ENCODE data around the gene DGKB. TPM values are rescaled to one million over a fixed set of nuclear protein-coding genes. Genes with fewer than 3 reads are reported as not detected.

Gene DGKB
- total and polyA plus RNA-seq, 2 experiments from 2014 or later: 0.28 to 1.7 TPM

GRCh38 chr7:14104861-14105260 is 797.7 kb downstream of the DGKB start:
- Histone ChIP-seq H4K20me1 (ENCODE audit: insufficient read depth, poor library complexity, severe bottlenecking) (no peaks in the 10 kb centered on the region), H3K4me1 (ENCODE audit: insufficient read depth) (no peaks in the 10 kb centered on the region), H3K9me3 (ENCODE audit: low read depth) (no peaks in the 10 kb centered on the region), H2AFZ (no peak overlapping the region), H3K27me3 (no peaks in the 10 kb centered on the region), H3K36me3 (replicated peaks; ENCODE audit: insufficient read depth, low read depth) (no peaks in the 10 kb centered on the region), H3K9me2 (replicated peaks; ENCODE audit: insufficient read depth) (no peaks in the 10 kb centered on the region), H3K4me2 (no peak overlapping the region), H3K79me2 (no peaks in the 10 kb centered on the region), H3K27ac (no peak overlapping the region), H3K4me3 (no peak overlapping the region)
- no peak for TF ChIP-seq CTCF (IDR thresholded peaks at IDR 0.05; ENCODE audit: poor library complexity)
- no peak for TF ChIP-seq EZH2 (IDR thresholded peaks at IDR 0.05; ENCODE audit: borderline replicate concordance)
- TF ChIP-seq EZH2phosphoT487 (IDR thresholded peaks at IDR 0.05; ENCODE audit: low read depth, severe bottlenecking, unreplicated experiment): no peak
- no peak for DNase-seq (ENCODE audit: low spot score)
- WGBS (ENCODE audit: low lambda C conversion rate, missing lambda C conversion rate): 82% methylated on average over 3 of the region's 3 CpGs

GRCh38 chr7:14096159-14096558 is 806.4 kb downstream of the DGKB start:
- no peaks in the 10 kb centered on the region for H3K79me2 ChIP-seq
- WGBS (ENCODE audit: low lambda C conversion rate, missing lambda C conversion rate): 100% methylated on average over 1 of the region's 1 CpG

GRCh38 chr7:14095233-14095950 is 807.2 kb downstream of the DGKB start:
- no peak overlapping the region for H2AFZ ChIP-seq
- no peaks in the 10 kb centered on the region for H3K4me1 ChIP-seq (ENCODE audit: insufficient read depth)
- 85% methylated on average over 4 of the region's 4 CpGs for WGBS (ENCODE audit: low lambda C conversion rate, missing lambda C conversion rate)
- DNase-seq (ENCODE audit: low spot score): no peak
- no peaks in the 10 kb centered on the region for H3K36me3 ChIP-seq (replicated peaks; ENCODE audit: insufficient read depth, low read depth)
- H3K4me2 ChIP-seq: no peak overlapping the region
- H4K20me1 ChIP-seq (ENCODE audit: insufficient read depth, poor library complexity, severe bottlenecking): no peaks in the 10 kb centered on the region
- H3K27me3 ChIP-seq: no peaks in the 10 kb centered on the region
- H3K4me3 ChIP-seq: no peak overlapping the region
- TF ChIP-seq EZH2phosphoT487 (IDR thresholded peaks at IDR 0.05; ENCODE audit: low read depth, severe bottlenecking, unreplicated experiment) (no peak), EZH2 (IDR thresholded peaks at IDR 0.05; ENCODE audit: borderline replicate concordance) (no peak), CTCF (IDR thresholded peaks at IDR 0.05; ENCODE audit: poor library complexity) (no peak)
- H3K27ac ChIP-seq: no peak overlapping the region
- H3K9me2 ChIP-seq (replicated peaks; ENCODE audit: insufficient read depth): no peaks in the 10 kb centered on the region
- no peaks in the 10 kb centered on the region for H3K9me3 ChIP-seq (ENCODE audit: low read depth)
- H3K79me2 ChIP-seq: no peaks in the 10 kb centered on the region

More at GRCh38 chr7:14096159-14096558, 806.4 kb downstream of the DGKB start:
- no peak for TF ChIP-seq EZH2phosphoT487 (IDR thresholded peaks at IDR 0.05; ENCODE audit: low read depth, severe bottlenecking, unreplicated experiment)
- no peak for TF ChIP-seq CTCF (IDR thresholded peaks at IDR 0.05; ENCODE audit: poor library complexity)
- TF ChIP-seq EZH2 (IDR thresholded peaks at IDR 0.05; ENCODE audit: borderline replicate concordance): no peak
- H3K27ac ChIP-seq: no peak overlapping the region
- no peak overlapping the region for H2AFZ ChIP-seq
- no peak for DNase-seq (ENCODE audit: low spot score)
- H3K4me1 ChIP-seq (ENCODE audit: insufficient read depth): no peaks in the 10 kb centered on the region
- no peaks in the 10 kb centered on the region for H3K27me3 ChIP-seq
- H4K20me1 ChIP-seq (ENCODE audit: insufficient read depth, poor library complexity, severe bottlenecking): no peaks in the 10 kb centered on the region
- H3K36me3 ChIP-seq (replicated peaks; ENCODE audit: insufficient read depth, low read depth): no peaks in the 10 kb centered on the region
- H3K4me3 ChIP-seq: no peak overlapping the region
- no peaks in the 10 kb centered on the region for H3K9me2 ChIP-seq (replicated peaks; ENCODE audit: insufficient read depth)
- no peaks in the 10 kb centered on the region for H3K9me3 ChIP-seq (ENCODE audit: low read depth)
- H3K4me2 ChIP-seq: no peak overlapping the region
